Mesenchymal stem cell (in vitro differentiated cells and primary cell): Measurements from ENCODE around the gene KLF8.

ENCODE experiments used
- DNase-seq: peaks from one replicate; pipeline ENCODE4 v3.0.0-alpha.2; 2013
- H2AFZ ChIP-seq: one replicate; pipeline ENCODE4 v1.6.1; 2013; ENCODE audit warnings: low read depth, mild to moderate bottlenecking, control low read depth, inconsistent platforms, low read length, moderate library complexity
- H2AK5ac ChIP-seq: 2 replicates; pipeline ENCODE4 v1.6.1; 2013; ENCODE audit warnings: low read length, moderate library complexity, mild to moderate bottlenecking, inconsistent platforms; ENCODE audit not compliant: severe bottlenecking
- H2BK120ac ChIP-seq: one replicate; pipeline ENCODE4 v1.6.1; 2013; ENCODE audit warnings: low read depth, mild to moderate bottlenecking, inconsistent platforms, low read length, moderate library complexity
- H2BK12ac ChIP-seq, 2 experiments: one replicate each; pipeline ENCODE4 v1.6.1; 2013; ENCODE audit warnings: inconsistent platforms in 2 of 2, low read length in 2 of 2, mild to moderate bottlenecking in 2 of 2, moderate library complexity in 2 of 2, control low read depth in 1 of 2
- H2BK15ac ChIP-seq: one replicate; pipeline ENCODE4 v1.6.1; 2013; ENCODE audit warnings: mild to moderate bottlenecking, low read depth, inconsistent platforms; ENCODE audit not compliant: poor library complexity, severe bottlenecking
- H2BK5ac ChIP-seq: 2 replicates; pipeline ENCODE4 v1.6.1; 2013; ENCODE audit warnings: low read depth, mild to moderate bottlenecking, low read length, control low read depth, inconsistent platforms; ENCODE audit not compliant: poor library complexity, severe bottlenecking
- H3K14ac ChIP-seq, 2 experiments: one replicate each; pipeline ENCODE4 v1.6.1; 2013; ENCODE audit warnings: inconsistent platforms in 2 of 2, low read length in 2 of 2, control low read depth in 1 of 2, mild to moderate bottlenecking in 1 of 2, moderate library complexity in 1 of 2
- H3K18ac ChIP-seq, 2 experiments: one replicate each; pipeline ENCODE4 v1.6.1; 2013; ENCODE audit warnings: inconsistent platforms in 2 of 2, low read length in 2 of 2, control low read depth in 1 of 2, low read depth in 1 of 2, mild to moderate bottlenecking in 1 of 2
- H3K23ac ChIP-seq, 2 experiments: one replicate each; pipeline ENCODE4 v1.6.1; 2013; ENCODE audit warnings: inconsistent platforms in 2 of 2, low read length in 2 of 2, mild to moderate bottlenecking in 2 of 2, moderate library complexity in 2 of 2, control low read depth in 1 of 2
- H3K27ac ChIP-seq: 2 replicates; pipeline ENCODE4 v1.5.1; 2013; ENCODE audit warnings: mild to moderate bottlenecking, moderate library complexity, low read length, control low read depth, inconsistent platforms; ENCODE audit not compliant: poor library complexity, severe bottlenecking
- H3K27me3 ChIP-seq, 2 experiments: 2 replicates each; pipeline versions ENCODE4 v1.6.1 to v1.7.0; 2013; ENCODE audit warnings: low read length in 2 of 2, mild to moderate bottlenecking in 2 of 2, moderate library complexity in 2 of 2, control low read depth in 1 of 2, inconsistent platforms in 1 of 2; ENCODE audit not compliant: control insufficient read depth in 1 of 2, insufficient read depth in 1 of 2
- H3K36me3 ChIP-seq, 2 experiments: 2 replicates each; pipeline versions ENCODE4 v1.6.1 to v1.7.0; 2013; ENCODE audit warnings: low read length in 2 of 2, control low read depth in 1 of 2, inconsistent platforms in 1 of 2, low read depth in 1 of 2, mild to moderate bottlenecking in 1 of 2; ENCODE audit not compliant: insufficient read depth in 2 of 2, control insufficient read depth in 1 of 2
- H3K4ac ChIP-seq, 2 experiments: one replicate each; pipeline ENCODE4 v1.6.1; 2013; ENCODE audit warnings: inconsistent platforms in 2 of 2, low read length in 2 of 2, mild to moderate bottlenecking in 2 of 2, moderate library complexity in 2 of 2, control low read depth in 1 of 2, low read depth in 1 of 2
- H3K4me1 ChIP-seq: 2 replicates; pipeline ENCODE4 v1.6.1; 2013; ENCODE audit warnings: low read depth, low read length, control low read depth; ENCODE audit not compliant: control insufficient read depth, insufficient read depth
- H3K4me2 ChIP-seq: 2 replicates; pipeline ENCODE4 v1.6.1; 2013; ENCODE audit warnings: low read length, mild to moderate bottlenecking, inconsistent platforms; ENCODE audit not compliant: poor library complexity, severe bottlenecking
- H3K4me3 ChIP-seq, 2 experiments: 2 replicates each; pipeline versions ENCODE4 v1.5.1 to v1.7.0; 2013; ENCODE audit warnings: low read length in 2 of 2, mild to moderate bottlenecking in 2 of 2, control low read depth in 1 of 2, low read depth in 1 of 2; ENCODE audit not compliant: insufficient read depth in 1 of 2
- H3K79me1 ChIP-seq: replicated peaks from 2 replicates; pipeline ENCODE4 v1.6.1; 2013; ENCODE audit warnings: mild to moderate bottlenecking, control low read depth, low read length, inconsistent platforms; ENCODE audit not compliant: poor library complexity, severe bottlenecking
- H3K9ac ChIP-seq: 2 replicates; pipeline ENCODE4 v1.7.0; 2013; ENCODE audit warnings: mild to moderate bottlenecking, low read length, moderate library complexity
- H3K9me3 ChIP-seq: 2 replicates; pipeline ENCODE4 v1.7.0; 2013; ENCODE audit warnings: mild to moderate bottlenecking, low read length; ENCODE audit not compliant: control insufficient read depth
- H4K8ac ChIP-seq: one replicate; pipeline ENCODE4 v1.6.1; 2013; ENCODE audit warnings: inconsistent platforms, mild to moderate bottlenecking, low read length, moderate library complexity
- H4K91ac ChIP-seq: one replicate; pipeline ENCODE4 v1.6.1; 2013; ENCODE audit warnings: mild to moderate bottlenecking, low read length, inconsistent platforms
- WGBS: methylation state at CpG from one replicate; pipeline ENCODE4 v1.1.7; 2013; ENCODE audit warnings: mixed read lengths; 5-methylcytosine and 5-hydroxymethylcytosine counted together

The KLF8 gene

GRCh38 chrX:56228914-56229313, 3.2 kb upstream of the KLF8 start:
- no peak overlapping the region for H2AK5ac ChIP-seq
- no peak overlapping the region for H2BK15ac ChIP-seq
- no peak overlapping the region for H3K27ac ChIP-seq
- H2BK120ac ChIP-seq: no peak overlapping the region
- no peak overlapping the region for H3K4ac ChIP-seq
- H3K23ac ChIP-seq: no peak overlapping the region
- H2BK12ac ChIP-seq: no peak overlapping the region
- H3K4me2 ChIP-seq: no peak overlapping the region
- peaks cover 2% of the 10 kb centered on the region for H3K79me1 ChIP-seq
- no CpG with 5 or more reads among the region's 2 CpGs for WGBS
- H2AFZ ChIP-seq: no peak overlapping the region
- peaks cover 0 to 20% of the 10 kb centered on the region in 2 experiments for H3K27me3 ChIP-seq
- H3K4me1 ChIP-seq: no peaks in the 10 kb centered on the region
- H3K18ac ChIP-seq: no peak overlapping the region
- H2BK5ac ChIP-seq: no peak overlapping the region
- H3K9ac ChIP-seq: no peak overlapping the region
- H3K4me3 ChIP-seq: no peak overlapping the region
- no peak overlapping the region for H3K14ac ChIP-seq
- no peaks in the 10 kb centered on the region for H3K9me3 ChIP-seq
- H4K91ac ChIP-seq: no peak overlapping the region
- no peak for DNase-seq
- H3K36me3 ChIP-seq: no peaks in the 10 kb centered on the region
- no peak overlapping the region for H4K8ac ChIP-seq

DNA sequence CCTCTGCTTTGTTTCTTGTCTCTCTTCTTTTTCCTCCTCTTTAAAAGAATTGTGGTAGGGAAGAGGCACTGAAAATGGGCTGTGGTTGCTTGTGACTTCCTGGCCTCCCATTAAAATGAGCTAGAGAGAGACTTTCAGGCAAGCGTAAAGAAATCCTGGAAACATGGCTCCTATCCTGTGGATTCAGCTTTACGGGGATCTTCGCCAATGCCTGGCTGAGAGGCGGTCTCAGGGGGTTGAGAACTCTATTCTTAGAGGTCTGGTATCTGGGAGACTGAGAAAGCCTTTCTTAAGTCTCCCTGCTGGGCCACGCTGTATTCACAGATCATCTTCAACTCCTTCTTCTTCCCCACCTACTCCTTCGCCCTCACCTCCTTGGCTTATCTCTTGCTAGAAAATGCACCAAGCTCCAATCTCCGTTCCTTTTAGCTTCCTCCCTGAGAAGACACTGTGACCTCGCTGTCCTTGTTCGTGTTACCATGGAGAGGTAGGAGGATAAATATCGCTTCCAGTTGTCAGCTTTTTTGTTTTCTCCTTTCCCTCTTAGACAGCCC, 542 bp upstream of the KLF8 start:
- Histone ChIP-seq H2AK5ac (no peak overlapping the region), H2AFZ (no peak overlapping the region), H3K9me3 (no peaks in the 10 kb centered on the region), H3K27me3 (peaks cover 0 to 23% of the 10 kb centered on the region in 2 experiments), H3K18ac (no peak overlapping the region), H4K91ac (no peak overlapping the region), H2BK15ac (no peak overlapping the region), H3K4me1 (no peaks in the 10 kb centered on the region), H3K4me3 (peak overlapping the region in 1 of 2 experiments; percentile 78), H3K23ac (no peak overlapping the region), H3K4ac (no peak overlapping the region), H2BK120ac (no peak overlapping the region), H3K36me3 (no peaks in the 10 kb centered on the region), H2BK5ac (no peak overlapping the region), H3K27ac (no peak overlapping the region), H3K9ac (peak overlapping the region; percentile 65), H3K4me2 (peak overlapping the region; percentile 84), H2BK12ac (no peak overlapping the region), H4K8ac (no peak overlapping the region), H3K14ac (no peak overlapping the region), H3K79me1 (peaks cover 2% of the 10 kb centered on the region)
- DNase-seq: no peak
- 11% methylated on average over 3 of the region's 10 CpGs for WGBS

- Histone ChIP-seq H4K8ac (no peak overlapping the region), H2AFZ (no peak overlapping the region), H3K23ac (no peak overlapping the region), H3K79me1 (peaks cover 2% of the 10 kb centered on the region), H3K36me3 (no peaks in the 10 kb centered on the region), H3K9ac (peak overlapping the region; percentile 79), H3K9me3 (no peaks in the 10 kb centered on the region), H3K27ac (peak overlapping the region; percentile 25), H3K18ac (no peak overlapping the region), H3K4me2 (peak overlapping the region; percentile 84), H3K14ac (no peak overlapping the region), H2BK120ac (no peak overlapping the region), H2BK12ac (no peak overlapping the region), H2BK5ac (no peak overlapping the region), H2AK5ac (no peak overlapping the region), H3K4me1 (no peaks in the 10 kb centered on the region), H3K27me3 (peaks cover 0 to 20% of the 10 kb centered on the region in 2 experiments), H3K4ac (no peak overlapping the region), H4K91ac (no peak overlapping the region), H3K4me3 (peak overlapping the region; percentile 55 to 78), H2BK15ac (no peak overlapping the region)
- 17% methylated on average over 1 of the region's 17 CpGs for WGBS
- DNase-seq: no peak
Measured at GRCh38 chrX:56233100-56233499, 944 bp downstream of the KLF8 start.

- H2BK120ac ChIP-seq: no peak overlapping the region
- H2BK5ac ChIP-seq: no peak overlapping the region
- peak overlapping the region; percentile 84 for H3K4me2 ChIP-seq
- peaks cover 0 to 20% of the 10 kb centered on the region in 2 experiments for H3K27me3 ChIP-seq
- no peak overlapping the region for H3K18ac ChIP-seq
- H2BK15ac ChIP-seq: no peak overlapping the region
- H3K9me3 ChIP-seq: no peaks in the 10 kb centered on the region
- peak; percentile 0 for DNase-seq
- no peak overlapping the region for H4K8ac ChIP-seq
- H2AK5ac ChIP-seq: no peak overlapping the region
- peaks cover 2% of the 10 kb centered on the region for H3K79me1 ChIP-seq
- WGBS: 5% methylated on average over 7 of the region's 8 CpGs
- peak overlapping the region; percentile 25 for H3K27ac ChIP-seq
- no peak overlapping the region for H2AFZ ChIP-seq
- no peak overlapping the region for H3K4ac ChIP-seq
- no peak overlapping the region for H4K91ac ChIP-seq
- peak overlapping the region; percentile 79 for H3K9ac ChIP-seq
- H3K4me1 ChIP-seq: no peaks in the 10 kb centered on the region
- no peak overlapping the region for H3K14ac ChIP-seq
- no peaks in the 10 kb centered on the region for H3K36me3 ChIP-seq
- H2BK12ac ChIP-seq: no peak overlapping the region
- no peak overlapping the region for H3K23ac ChIP-seq
- H3K4me3 ChIP-seq: peak overlapping the region in 1 of 2 experiments; percentile 78
Measured at GRCh38 chrX:56233682-56234081, 1.5 kb downstream of the KLF8 start.
